Suprapubic skin (tissue), 4 donors: ENCODE measurements around the gene CHTF18. TPM values are rescaled to one million over a fixed set of nuclear protein-coding genes. Genes with fewer than 3 reads are reported as not detected.

ENCODE experiments used
- DNase-seq, 2 donors: peaks; one replicate each; pipeline ENCODE4 v3.0.0-alpha.2; 2019; ENCODE audit warnings: low spot score in 2 of 2
- H3K27ac ChIP-seq: fragments of 200-600 bp; sonication (generic); one replicate; pipeline ENCODE4 v1.5.1; 2019
- H3K27me3 ChIP-seq: fragments of 200-600 bp; sonication (generic); one replicate; pipeline ENCODE4 v1.5.1; 2019
- H3K36me3 ChIP-seq: fragments of 200-600 bp; sonication (generic); one replicate; pipeline ENCODE4 v1.5.1; 2019
- H3K4me1 ChIP-seq: fragments of 200-600 bp; sonication (generic); one replicate; pipeline ENCODE4 v1.5.1; 2019
- H3K4me3 ChIP-seq: fragments of 200-600 bp; sonication (generic); one replicate; pipeline ENCODE4 v1.5.1; 2019; ENCODE audit warnings: mild to moderate bottlenecking
- H3K9me3 ChIP-seq: fragments of 200-600 bp; sonication (generic); one replicate; pipeline ENCODE4 v1.5.1; 2019
- CTCF ChIP-seq, 2 donors: fragments of 200-600 bp in 1 of 2; fragments of 450-650 bp in 1 of 2; sonication (generic) in 1 of 2; IDR thresholded peaks; one replicate each; pipeline ENCODE4 v1.5.1; 2016 to 2019; ENCODE audit warnings: antibody characterized with exemption in 2 of 2, mild to moderate bottlenecking in 1 of 2, moderate library complexity in 1 of 2
- EP300 ChIP-seq: sonication (generic); formaldehyde crosslinking; IDR thresholded peaks from one replicate; pipeline ENCODE4 v1.6.1; 2017; ENCODE audit warnings: antibody characterized with exemption
- POLR2A ChIP-seq, 2 donors: fragments of 450-650 bp; IDR thresholded peaks; one replicate each; pipeline ENCODE4 v1.6.1; 2017; ENCODE audit warnings: antibody characterized with exemption in 2 of 2, mild to moderate bottlenecking in 2 of 2, moderate library complexity in 2 of 2
- POLR2AphosphoS5 ChIP-seq, 3 donors: sonication (generic); formaldehyde crosslinking; IDR thresholded peaks; one replicate each; pipeline ENCODE4 v1.6.1; 2017; ENCODE audit warnings: antibody characterized with exemption in 3 of 3
- WGBS: methylation state at CpG from one replicate; pipeline ENCODE4 v1.1.5; 2018; 5-methylcytosine and 5-hydroxymethylcytosine counted together
- total RNA-seq, 4 donors: library from RNA; depleted of rRNA; stranded (reverse); fragments of >200 nt; gene quantifications; one replicate each; pipeline ENCODE4 v1.1.0, GENCODE V29; 2016

Gene CHTF18
- total RNA-seq, 4 donors from 2014 or later = 12.6 to 22.3 (median 17.3) TPM

DNA sequence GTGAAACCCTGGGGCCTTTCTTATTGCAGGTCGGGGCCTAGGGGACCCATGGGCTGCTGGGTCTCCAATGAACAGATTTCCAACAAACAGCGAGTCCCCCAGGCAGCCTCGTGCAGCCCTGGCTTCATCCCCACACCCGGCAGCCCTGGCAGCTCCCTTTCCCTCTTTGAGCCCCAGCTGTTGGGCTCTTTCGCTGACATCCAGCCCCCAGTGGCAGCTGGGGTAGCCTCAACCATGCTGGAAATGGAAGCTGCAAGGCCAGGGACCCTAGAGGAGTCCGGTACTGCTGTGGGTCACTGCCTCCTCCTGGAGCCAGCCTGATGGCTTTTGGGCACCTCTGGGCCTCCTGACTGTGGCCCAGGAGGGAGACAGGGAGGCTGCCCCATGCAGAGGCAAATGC is 6.2 kb upstream of the CHTF18 start:
- peaks cover 30% of the 10 kb centered on the region for H3K4me1 ChIP-seq
- no peak for DNase-seq
- no peak overlapping the region for H3K4me3 ChIP-seq
- no peak overlapping the region for H3K27ac ChIP-seq
- H3K9me3 ChIP-seq = no peaks in the 10 kb centered on the region
- TF ChIP-seq EP300 = no peak
- no peak for TF ChIP-seq POLR2A (IDR thresholded peaks at IDR 0.05)
- TF ChIP-seq CTCF (IDR thresholded peaks at IDR 0.05) = no peak
- no peak for TF ChIP-seq POLR2AphosphoS5 (IDR thresholded peaks at IDR 0.05)
- peaks cover 16% of the 10 kb centered on the region for H3K36me3 ChIP-seq
- H3K27me3 ChIP-seq = peaks cover 55% of the 10 kb centered on the region
- WGBS = 80% methylated on average over 1 of the region's 6 CpGs

DNA sequence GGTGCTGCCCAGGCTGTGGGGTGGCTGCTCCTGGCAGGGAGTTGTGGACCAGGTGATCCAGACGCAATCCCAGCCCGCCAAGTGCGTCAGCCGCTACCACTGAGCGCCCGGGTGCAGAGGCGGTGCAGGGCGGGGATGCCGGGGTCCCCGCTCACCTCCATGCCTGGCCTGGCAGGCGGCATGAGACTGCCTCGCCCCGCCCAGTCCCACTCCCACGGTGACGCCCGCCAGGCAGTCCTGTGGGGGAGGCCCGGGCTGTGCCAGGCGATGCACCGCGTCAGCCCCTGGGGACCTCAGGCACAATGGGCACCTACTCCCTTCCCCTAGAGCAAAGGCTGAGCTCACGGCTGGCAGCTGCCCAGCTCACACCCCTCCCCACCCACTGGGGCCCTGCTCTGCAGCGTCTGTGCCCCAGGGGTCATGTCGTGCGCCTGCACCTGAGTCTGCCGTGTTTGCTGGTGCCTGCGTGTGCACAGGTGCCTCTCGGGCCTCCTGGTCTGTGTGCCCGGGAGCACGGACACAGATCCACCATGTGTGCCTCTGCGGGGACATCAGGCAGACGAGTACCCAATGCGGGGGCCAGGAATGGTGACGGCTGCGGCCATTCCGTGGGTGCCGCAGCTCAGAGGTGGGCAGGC is 5.5 kb upstream of the CHTF18 start:
- Histone ChIP-seq H3K27ac (no peak overlapping the region), H3K36me3 (peaks cover 16% of the 10 kb centered on the region), H3K9me3 (no peaks in the 10 kb centered on the region), H3K4me1 (peaks cover 36% of the 10 kb centered on the region), H3K27me3 (peaks cover 48% of the 10 kb centered on the region), H3K4me3 (no peak overlapping the region)
- 39% methylated on average over 9 of the region's 36 CpGs for WGBS
- DNase-seq = no peak
- TF ChIP-seq POLR2AphosphoS5 (IDR thresholded peaks at IDR 0.05) = no peak
- no peak for TF ChIP-seq POLR2A (IDR thresholded peaks at IDR 0.05)

- no peak overlapping the region for H3K27ac ChIP-seq
- DNase-seq = no peak
- WGBS = 50% methylated on average over 9 of the region's 17 CpGs
Observed at GRCh38 chr16:783404-784161, 4.8 kb upstream of the CHTF18 start.

GRCh38 chr16:784431-784830 is 4.0 kb upstream of the CHTF18 start:
- H3K9me3 ChIP-seq = no peaks in the 10 kb centered on the region
- H3K36me3 ChIP-seq = peaks cover 16% of the 10 kb centered on the region
- TF ChIP-seq POLR2A (IDR thresholded peaks at IDR 0.05) (no peak), EP300 (no peak), CTCF (IDR thresholded peaks at IDR 0.05) (no peak), POLR2AphosphoS5 (IDR thresholded peaks at IDR 0.05) (no peak)
- H3K27me3 ChIP-seq = peaks cover 36% of the 10 kb centered on the region
- peaks cover 45% of the 10 kb centered on the region for H3K4me1 ChIP-seq
- 90% methylated on average over 2 of the region's 19 CpGs for WGBS
- DNase-seq = no peak
- H3K27ac ChIP-seq = no peak overlapping the region
- no peak overlapping the region for H3K4me3 ChIP-seq

More at GRCh38 chr16:783404-784161, 4.8 kb upstream of the CHTF18 start:
- Histone ChIP-seq H3K9me3 (no peaks in the 10 kb centered on the region), H3K27me3 (peaks cover 41% of the 10 kb centered on the region), H3K4me1 (peaks cover 37% of the 10 kb centered on the region), H3K4me3 (no peak overlapping the region), H3K36me3 (peaks cover 16% of the 10 kb centered on the region)
- no peak for TF ChIP-seq CTCF (IDR thresholded peaks at IDR 0.05)
- no peak for TF ChIP-seq POLR2AphosphoS5 (IDR thresholded peaks at IDR 0.05)
- no peak for TF ChIP-seq POLR2A (IDR thresholded peaks at IDR 0.05)
- TF ChIP-seq EP300 = no peak

GRCh38 chr16:785563-786535 is 2.6 kb upstream of the CHTF18 start:
- peak in 1 of 2 donors; percentile 88 for DNase-seq
- Histone ChIP-seq H3K27me3 (peaks cover 22% of the 10 kb centered on the region), H3K4me1 (peaks cover 48% of the 10 kb centered on the region), H3K9me3 (no peaks in the 10 kb centered on the region), H3K36me3 (peaks cover 16% of the 10 kb centered on the region), H3K4me3 (no peak overlapping the region), H3K27ac (no peak overlapping the region)
- WGBS = 62% methylated on average over 40 of the region's 58 CpGs
- TF ChIP-seq POLR2AphosphoS5 (IDR thresholded peaks at IDR 0.05) (no peak), EP300 (no peak), CTCF (IDR thresholded peaks at IDR 0.05) (peak; percentile 64 to 78), POLR2A (IDR thresholded peaks at IDR 0.05) (no peak)
